ENCODE measurements around the gene GNA14. TPM values are rescaled to one million over a fixed set of nuclear protein-coding genes. Genes with fewer than 3 reads are reported as not detected.

The GNA14 gene
- total RNA-seq, 2 experiments from 2014 or later: not detected

- Mint-ChIP-seq H3K36me3 (ENCODE audit: low read depth) (no peaks in the 10 kb centered on the region), H3K4me3 (no peak overlapping the region), H3K9me3 (no peaks in the 10 kb centered on the region), H3K27ac (no peak overlapping the region), H3K4me1 (ENCODE audit: low read depth) (no peaks in the 10 kb centered on the region), H3K27me3 (no peaks in the 10 kb centered on the region)
- no peaks in the 10 kb centered on the region for H3K4me1 ChIP-seq (ENCODE audit: insufficient read depth, low read length)
- no peaks in the 10 kb centered on the region for H3K36me3 ChIP-seq (ENCODE audit: insufficient read depth, low read length)
- no peak overlapping the region for H3K4me3 ChIP-seq (ENCODE audit: low read length)
- H3K27me3 ChIP-seq (ENCODE audit: control insufficient read depth in 1 of 2, insufficient read depth in 2 of 2, low read length in 2 of 2): no peaks in the 10 kb centered on the region
- ATAC-seq (ENCODE audit: poor library complexity) (no peak), DNase-seq (no peak)
- ChIA-PET POLR2A (no interaction called here), CTCF (no interaction called here)
- no peaks in the 10 kb centered on the region for H3K9me3 ChIP-seq (ENCODE audit: control insufficient read depth in 1 of 2, insufficient read depth in 1 of 2, low read length in 2 of 2)
- TF ChIP-seq CTCF (IDR thresholded peaks at IDR 0.05): no peak
- intact Hi-C loops (cut with DNase I, micrococcal nuclease): no loop called here
- H3K27ac ChIP-seq (ENCODE audit: low read depth in 1 of 2, low read length in 2 of 2): no peak overlapping the region
These were observed 142.9 kb downstream of the GNA14 start for GRCh38 chr9:77505232-77505631.

GRCh38 chr9:77502568-77502967 is 145.6 kb downstream of the GNA14 start:
- Mint-ChIP-seq H3K36me3 (ENCODE audit: low read depth) (no peaks in the 10 kb centered on the region), H3K4me3 (no peak overlapping the region), H3K27me3 (no peaks in the 10 kb centered on the region), H3K4me1 (ENCODE audit: low read depth) (no peaks in the 10 kb centered on the region), H3K27ac (no peak overlapping the region), H3K9me3 (no peaks in the 10 kb centered on the region)
- no peak overlapping the region for H3K27ac ChIP-seq (ENCODE audit: low read depth in 1 of 2, low read length in 2 of 2)
- ChIA-PET POLR2A (no interaction called here), CTCF (no interaction called here)
- no peak for ATAC-seq (ENCODE audit: poor library complexity)
- no peaks in the 10 kb centered on the region for H3K27me3 ChIP-seq (ENCODE audit: control insufficient read depth in 1 of 2, insufficient read depth in 2 of 2, low read length in 2 of 2)
- no peaks in the 10 kb centered on the region for H3K4me1 ChIP-seq (ENCODE audit: insufficient read depth, low read length)
- no peak for DNase-seq
- H3K9me3 ChIP-seq (ENCODE audit: control insufficient read depth in 1 of 2, insufficient read depth in 1 of 2, low read length in 2 of 2): no peaks in the 10 kb centered on the region
- no peak overlapping the region for H3K4me3 ChIP-seq (ENCODE audit: low read length)
- H3K36me3 ChIP-seq (ENCODE audit: insufficient read depth, low read length): no peaks in the 10 kb centered on the region
- no peak for TF ChIP-seq CTCF (IDR thresholded peaks at IDR 0.05)
- intact Hi-C loops (cut with DNase I, micrococcal nuclease): no loop called here

- peaks cover 4% of the 10 kb centered on the region for H3K27me3 Mint-ChIP-seq
- TF ChIP-seq CTCF (IDR thresholded peaks at IDR 0.05): no peak
- no peak overlapping the region for H3K27ac Mint-ChIP-seq
- no peak overlapping the region for H3K4me3 Mint-ChIP-seq
- H3K4me1 Mint-ChIP-seq (ENCODE audit: low read depth): no peaks in the 10 kb centered on the region
- Histone ChIP-seq H3K36me3 (ENCODE audit: insufficient read depth, low read length) (no peaks in the 10 kb centered on the region), H3K4me1 (ENCODE audit: insufficient read depth, low read length) (no peaks in the 10 kb centered on the region), H3K27ac (ENCODE audit: low read depth in 1 of 2, low read length in 2 of 2) (no peak overlapping the region), H3K27me3 (ENCODE audit: control insufficient read depth in 1 of 2, insufficient read depth in 2 of 2, low read length in 2 of 2) (no peaks in the 10 kb centered on the region), H3K9me3 (ENCODE audit: control insufficient read depth in 1 of 2, insufficient read depth in 1 of 2, low read length in 2 of 2) (no peaks in the 10 kb centered on the region), H3K4me3 (ENCODE audit: low read length) (no peak overlapping the region)
- ATAC-seq (ENCODE audit: poor library complexity) (no peak), DNase-seq (no peak)
- intact Hi-C loops (cut with DNase I, micrococcal nuclease): no loop called here
- ChIA-PET CTCF (no interaction called here), POLR2A (no interaction called here)
- no peaks in the 10 kb centered on the region for H3K9me3 Mint-ChIP-seq
- H3K36me3 Mint-ChIP-seq (ENCODE audit: low read depth): no peaks in the 10 kb centered on the region
These were observed 149.2 kb downstream of the GNA14 start for GRCh38 chr9:77498891-77499290.

Data from CD4-positive, alpha-beta T cell (primary cell).